PC-3 (cell line): Measurements from ENCODE around the gene DCAF16.

ENCODE experiments used
- EZH2 ChIP-seq: fragments of 300-600 bp; sonication (generic); IDR thresholded peaks from one replicate; pipeline ENCODE4 v1.6.1; 2017; ENCODE audit warnings: antibody characterized with exemption, mild to moderate bottlenecking, low read length; ENCODE audit not compliant: unreplicated experiment
- TF ChIP-seq, protein P1 (sequence below): fragments of 300-600 bp; sonication (generic); conservative IDR thresholded peaks from 2 replicates; pipeline ENCODE4 v1.5.1; 2017; ENCODE audit warnings: antibody characterized with exemption, low read depth, mild to moderate bottlenecking, low read length

DNA sequence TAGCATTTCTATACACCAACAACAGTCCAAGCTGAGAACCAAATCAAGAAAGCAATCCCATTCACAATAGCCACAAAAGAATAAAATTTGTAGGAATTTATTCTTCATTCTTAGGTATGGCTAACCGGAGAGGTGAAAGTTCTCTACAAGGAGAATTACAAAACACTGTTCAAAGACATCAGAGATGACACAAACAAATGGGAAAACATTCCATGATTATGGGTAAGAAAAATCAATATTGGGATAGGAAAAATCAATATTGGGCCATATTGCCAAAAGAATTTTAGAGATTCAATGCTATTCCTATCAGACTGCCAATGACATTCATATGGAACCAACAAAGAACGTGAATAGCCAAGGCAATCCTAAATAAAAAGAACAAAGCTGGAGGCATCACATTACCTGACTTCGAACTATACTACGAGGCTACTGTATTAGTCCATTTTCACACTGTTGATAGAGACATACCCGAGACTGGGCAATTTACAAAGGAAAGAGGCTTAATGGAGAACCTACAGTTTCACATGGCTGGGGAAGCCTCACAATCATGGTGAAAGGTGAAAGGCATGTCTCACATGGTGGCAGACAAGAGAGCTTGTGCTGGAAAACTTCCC, 49.3 kb upstream of the DCAF16 start:
- TF ChIP-seq, protein P1, sequence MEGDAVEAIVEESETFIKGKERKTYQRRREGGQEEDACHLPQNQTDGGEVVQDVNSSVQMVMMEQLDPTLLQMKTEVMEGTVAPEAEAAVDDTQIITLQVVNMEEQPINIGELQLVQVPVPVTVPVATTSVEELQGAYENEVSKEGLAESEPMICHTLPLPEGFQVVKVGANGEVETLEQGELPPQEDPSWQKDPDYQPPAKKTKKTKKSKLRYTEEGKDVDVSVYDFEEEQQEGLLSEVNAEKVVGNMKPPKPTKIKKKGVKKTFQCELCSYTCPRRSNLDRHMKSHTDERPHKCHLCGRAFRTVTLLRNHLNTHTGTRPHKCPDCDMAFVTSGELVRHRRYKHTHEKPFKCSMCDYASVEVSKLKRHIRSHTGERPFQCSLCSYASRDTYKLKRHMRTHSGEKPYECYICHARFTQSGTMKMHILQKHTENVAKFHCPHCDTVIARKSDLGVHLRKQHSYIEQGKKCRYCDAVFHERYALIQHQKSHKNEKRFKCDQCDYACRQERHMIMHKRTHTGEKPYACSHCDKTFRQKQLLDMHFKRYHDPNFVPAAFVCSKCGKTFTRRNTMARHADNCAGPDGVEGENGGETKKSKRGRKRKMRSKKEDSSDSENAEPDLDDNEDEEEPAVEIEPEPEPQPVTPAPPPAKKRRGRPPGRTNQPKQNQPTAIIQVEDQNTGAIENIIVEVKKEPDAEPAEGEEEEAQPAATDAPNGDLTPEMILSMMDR, result no peak
- no peak for TF ChIP-seq EZH2
